IMR-90 (cell line): ENCODE data around the gene PCDHGC4. TPM values are rescaled to one million over a fixed set of nuclear protein-coding genes. Genes with fewer than 3 reads are reported as not detected.

ENCODE experiments used
- ATAC-seq: fragments of 200-7000 bp; cut with Tn5 transposase; 2 replicates; pipeline ENCODE4 v1.9.1; 2020; ENCODE audit warnings: low read depth, mild to moderate bottlenecking, moderate library complexity
- BruUV-seq: library from RNA; stranded (reverse); fragments of 400-500 nt; replicated peaks from 2 replicates; lab custom pipeline; 2021; lab: Mats Ljungman, UMichigan
- CTCF ChIA-PET: fragments of 300-600 bp; formaldehyde crosslinking; extraction: SDS; loops from one replicate; lab custom pipeline; 2021; ENCODE audit warnings: antibody characterized with exemption; lab: Yijun Ruan, JAX
- POLR2A ChIA-PET: fragments of 300-600 bp; sonication (Branson Sonifier 250); formaldehyde crosslinking; loops from one replicate; lab custom pipeline; 2022; ENCODE audit warnings: antibody characterized with exemption; ENCODE audit not compliant: unreplicated experiment; lab: Charles Lee
- DNase-seq: peaks from one replicate; pipeline ENCODE4 v3.0.0; 2013
- H2AFZ ChIP-seq: replicated peaks from 2 replicates; pipeline ENCODE3; 2013; ENCODE audit warnings: low read length, mild to moderate bottlenecking; ENCODE audit not compliant: poor library complexity
- H2AK5ac ChIP-seq: 2 replicates; pipeline ENCODE4 v1.6.1; 2013; ENCODE audit warnings: low read depth, low read length, inconsistent platforms
- H2AK9ac ChIP-seq: replicated peaks from 2 replicates; pipeline ENCODE3; 2013; ENCODE audit warnings: mild to moderate bottlenecking, low read depth, low read length, moderate library complexity; ENCODE audit not compliant: poor library complexity
- H2BK120ac ChIP-seq: 2 replicates; pipeline ENCODE4 v1.6.1; 2013; ENCODE audit warnings: low read depth, low read length, inconsistent platforms
- H2BK15ac ChIP-seq: 3 replicates; pipeline ENCODE4 v1.6.1; 2013; ENCODE audit warnings: low read depth, low read length, inconsistent platforms
- H2BK20ac ChIP-seq: 2 replicates; pipeline ENCODE4 v1.6.1; 2013; ENCODE audit warnings: low read depth, mild to moderate bottlenecking, inconsistent platforms, low read length, moderate library complexity
- H2BK5ac ChIP-seq: 2 replicates; pipeline ENCODE4 v1.6.1; 2013; ENCODE audit warnings: mild to moderate bottlenecking, low read depth, low read length, inconsistent platforms; ENCODE audit not compliant: poor library complexity, severe bottlenecking
- H3K14ac ChIP-seq: replicated peaks from 2 replicates; pipeline ENCODE4 v1.6.1; 2013; ENCODE audit warnings: low read depth, low read length, inconsistent platforms
- H3K18ac ChIP-seq: 2 replicates; pipeline ENCODE4 v1.6.1; 2013; ENCODE audit warnings: low read depth, low read length, control low read depth
- H3K23ac ChIP-seq: 2 replicates; pipeline ENCODE4 v1.6.1; 2013; ENCODE audit warnings: low read depth, low read length, inconsistent platforms
- H3K27ac ChIP-seq: 2 replicates; pipeline ENCODE4 v1.5.1; 2013; ENCODE audit warnings: mild to moderate bottlenecking, control low read depth, low read length; ENCODE audit not compliant: insufficient read depth
- H3K27me3 ChIP-seq: 2 replicates; pipeline ENCODE4 v1.6.1; 2013; ENCODE audit warnings: low read length; ENCODE audit not compliant: control insufficient read depth, insufficient read depth
- H3K36me3 ChIP-seq: 2 replicates; pipeline ENCODE4 v1.6.1; 2013; ENCODE audit warnings: low read length, mixed read lengths; ENCODE audit not compliant: control insufficient read depth, insufficient read depth
- H3K4ac ChIP-seq: 2 replicates; pipeline ENCODE4 v1.6.1; 2013; ENCODE audit warnings: low read depth, low read length, inconsistent platforms
- H3K4me1 ChIP-seq: 2 replicates; pipeline ENCODE4 v1.6.1; 2013; ENCODE audit warnings: low read length, mixed read lengths; ENCODE audit not compliant: control insufficient read depth, insufficient read depth
- H3K4me2 ChIP-seq: 2 replicates; pipeline ENCODE4 v1.6.1; 2013; ENCODE audit warnings: low read depth, mild to moderate bottlenecking, control low read depth, low read length, moderate library complexity
- H3K4me3 ChIP-seq: 2 replicates; pipeline ENCODE4 v1.5.1; 2013; ENCODE audit warnings: low read depth, mild to moderate bottlenecking, control low read depth, low read length, moderate library complexity; ENCODE audit not compliant: insufficient read depth
- H3K56ac ChIP-seq: 2 replicates; pipeline ENCODE4 v1.6.1; 2013; ENCODE audit warnings: low read length, inconsistent platforms; ENCODE audit not compliant: insufficient read depth; ENCODE audit errors: extremely low read depth
- H3K79me1 ChIP-seq, 2 experiments: 2 replicates each; pipeline ENCODE4 v1.6.1; 2013; ENCODE audit warnings: low read length in 2 of 2, inconsistent platforms in 1 of 2, low read depth in 1 of 2
- H3K9ac ChIP-seq: 2 replicates; pipeline ENCODE4 v1.6.1; 2013; ENCODE audit warnings: low read depth, low read length, control low read depth
- H3K9me1 ChIP-seq: 2 replicates; pipeline ENCODE4 v1.6.1; 2013; ENCODE audit warnings: low read length, inconsistent platforms; ENCODE audit not compliant: insufficient read depth
- H3K9me3 ChIP-seq: 2 replicates; pipeline ENCODE4 v1.6.1; 2013; ENCODE audit warnings: low read length; ENCODE audit not compliant: control insufficient read depth, insufficient read depth
- H4K20me1 ChIP-seq: 2 replicates; pipeline ENCODE4 v1.6.1; 2013; ENCODE audit warnings: low read length, inconsistent platforms; ENCODE audit not compliant: insufficient read depth
- H4K5ac ChIP-seq: 2 replicates; pipeline ENCODE4 v1.6.1; 2013; ENCODE audit warnings: mild to moderate bottlenecking, low read depth, low read length, control low read depth
- H4K8ac ChIP-seq, 2 experiments: 2 replicates each; pipeline ENCODE4 v1.6.1; 2013; ENCODE audit warnings: low read depth in 2 of 2, low read length in 2 of 2, control low read depth in 1 of 2, inconsistent platforms in 1 of 2
- H4K91ac ChIP-seq: 2 replicates; pipeline ENCODE4 v1.6.1; 2013; ENCODE audit warnings: low read depth, low read length, inconsistent platforms; ENCODE audit not compliant: insufficient read depth
- BHLHE40 ChIP-seq: fragments of 150-350 bp; IDR thresholded peaks from 2 replicates; pipeline ENCODE4 v1.6.1; 2016; ENCODE audit warnings: mild to moderate bottlenecking, low read depth, low read length
- CEBPB ChIP-seq: IDR thresholded peaks from 2 replicates; pipeline ENCODE4 v1.6.1; 2012; ENCODE audit warnings: low read depth, low read length, improper control_type of control experiment
- CHD1 ChIP-seq: IDR thresholded peaks from 2 replicates; pipeline ENCODE4 v1.6.1; 2012; ENCODE audit warnings: low read depth, low read length, improper control_type of control experiment
- FOS ChIP-seq: fragments of 150-350 bp; IDR thresholded peaks from 2 replicates; pipeline ENCODE4 v1.6.1; 2016; ENCODE audit warnings: low read depth, low read length
- MAFK ChIP-seq: IDR thresholded peaks from 2 replicates; pipeline ENCODE4 v1.6.1; 2012; ENCODE audit warnings: low read depth, low read length, improper control_type of control experiment
- MAZ ChIP-seq: IDR thresholded peaks from 2 replicates; pipeline ENCODE4 v1.6.1; 2012; ENCODE audit warnings: low read depth, mild to moderate bottlenecking, low read length, improper control_type of control experiment, moderate library complexity, borderline replicate concordance
- MXI1 ChIP-seq: IDR thresholded peaks from 2 replicates; pipeline ENCODE4 v1.6.1; 2012; ENCODE audit warnings: low read depth, mild to moderate bottlenecking, low read length, moderate library complexity, borderline replicate concordance
- NFE2L2 ChIP-seq: fragments of 150-350 bp; IDR thresholded peaks from 2 replicates; pipeline ENCODE4 v1.6.1; 2016; ENCODE audit warnings: low read depth, mild to moderate bottlenecking, low read length
- POLR2A ChIP-seq: IDR thresholded peaks from 2 replicates; pipeline ENCODE4 v1.6.1; 2012; ENCODE audit warnings: mild to moderate bottlenecking, low read depth, low read length
- RAD21 ChIP-seq: IDR thresholded peaks from 2 replicates; pipeline ENCODE4 v1.6.1; 2012; ENCODE audit warnings: low read length, improper control_type of control experiment
- RCOR1 ChIP-seq: IDR thresholded peaks from 2 replicates; pipeline ENCODE4 v1.6.1; 2012; ENCODE audit warnings: mild to moderate bottlenecking, low read length, improper control_type of control experiment; ENCODE audit not compliant: insufficient replicate concordance
- RFX5 ChIP-seq: IDR thresholded peaks from 2 replicates; pipeline ENCODE4 v1.8.0; 2012; ENCODE audit warnings: low read depth, mild to moderate bottlenecking, low read length, moderate library complexity
- SMC3 ChIP-seq: fragments of 150-350 bp; IDR thresholded peaks from 2 replicates; pipeline ENCODE4 v1.6.1; 2016; ENCODE audit warnings: low read depth, mild to moderate bottlenecking, antibody characterized with exemption, low read length, moderate library complexity
- WGBS, 2 experiments: methylation state at CpG; one replicate each; pipeline versions ENCODE4 v1.1.5 to v1.1.7; 2013; ENCODE audit warnings: missing lambda C conversion rate in 2 of 2; ENCODE audit not compliant: insufficient read length in 1 of 2; ENCODE audit errors: extremely low coverage in 2 of 2; 5-methylcytosine and 5-hydroxymethylcytosine counted together
- dilution Hi-C: fragments of 300-500 bp; cut with HindIII; formaldehyde crosslinking; loops from one replicate; pipeline ENCODE4 v1.14.3; 2018; ENCODE audit warnings: low sequenced_read_pairs; ENCODE audit not compliant: unreplicated experiment
- in situ Hi-C: fragments of 300-500 bp; cut with MboI; formaldehyde crosslinking; loops from 3 replicates; pipeline ENCODE4 v1.14.3; 2019; ENCODE audit warnings: low sequenced_read_pairs, inconsistent platforms, mixed read lengths
- intact Hi-C: fragments of 100-400 bp; cut with micrococcal nuclease; formaldehyde crosslinking; loops from 2 replicates; pipeline ENCODE4 v1.10.0; 2022
- polyA plus RNA-seq, 3 experiments: library from polyadenylated mRNA; depleted of rRNA; stranded (reverse); fragments of >200 nt; gene quantifications; 2 replicates each; pipeline ENCODE4 v1.2.3, GENCODE V29; 2012; ENCODE audit warnings: low replicate concordance in 1 of 3
- total RNA-seq: library from RNA; depleted of rRNA; stranded (reverse); fragments of >200 nt; gene quantifications from 2 replicates; pipeline ENCODE4 v1.2.3, GENCODE V29; 2012
- TF ChIP-seq, protein P1 (sequence below): conservative IDR thresholded peaks from 2 replicates; pipeline ENCODE4 v1.5.1; 2012; ENCODE audit warnings: mild to moderate bottlenecking, low read depth, low read length, improper control_type of control experiment
- TF ChIP-seq, protein P2 (sequence below): fragments of 150-350 bp; IDR thresholded peaks from 2 replicates; pipeline ENCODE4 v1.6.1; 2016; ENCODE audit warnings: low read depth, mild to moderate bottlenecking, low read length, moderate library complexity, borderline replicate concordance

The PCDHGC4 gene
- total and polyA plus RNA-seq, 2 of the 4 experiments (the other 2 are of a cell fraction): 0.65 to 1.6 TPM

DNA sequence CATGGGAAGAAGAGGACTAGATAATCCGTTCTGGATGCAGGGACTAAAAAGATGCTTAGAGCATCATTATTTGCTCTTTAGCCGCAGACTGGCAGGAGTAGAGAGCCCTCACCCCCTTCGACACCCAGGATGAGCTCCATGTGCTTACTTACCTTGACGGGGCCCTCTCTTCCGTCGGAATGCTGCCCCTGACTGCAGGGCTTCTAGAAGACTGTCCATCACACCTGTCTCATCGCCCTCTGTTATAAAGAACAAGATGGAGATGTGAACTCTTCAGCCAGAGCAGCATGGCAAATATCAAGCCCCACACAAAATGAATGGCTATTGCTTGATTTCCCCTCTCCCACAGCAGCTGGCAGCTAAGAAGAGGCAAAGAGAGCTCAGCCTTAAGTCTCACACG lies 39.2 kb downstream of the PCDHGC4 start:
- no peak overlapping the region; the same call in 1 of the 2 replicates for H3K18ac ChIP-seq
- no peak overlapping the region for H3K4me3 ChIP-seq
- no TSS peak for BruUV-seq
- dilution Hi-C loops (no loop called here), intact Hi-C loops (loop anchor here (1.0 to 2.0 kb wide), 5 partner anchors 33 to 111 kb away; partner anchors contain the start of genes PCDHGA12, PCDHGB7 and PCDHGC3), in situ Hi-C loops (loop anchor here (5.0 kb wide), 1 partner anchor 47 kb away; the partner anchor contains the start of gene PCDHGC3)
- H2AK9ac ChIP-seq: no peak overlapping the region
- H3K9me3 ChIP-seq: no peaks in the 10 kb centered on the region
- H3K4ac ChIP-seq: peak overlapping the region; percentile 49
- no peak overlapping the region for H2AFZ ChIP-seq
- H4K91ac ChIP-seq: peak overlapping the region; percentile 23; the same call in 1 of the 2 replicates
- H4K5ac ChIP-seq: 0 out of 2 replicates have a peak overlapping the region, but pooled peaks have one; percentile 19
- H2BK120ac ChIP-seq: peak overlapping the region; percentile 17
- POLR2A ChIA-PET: no interaction called here
- peak overlapping the region; percentile 10; the same call in 1 of the 2 replicates for H3K14ac ChIP-seq
- CTCF ChIA-PET: interaction anchor here (0.6 to 3.8 kb wide), 16 partner anchors 10 to 204 kb away, joined by 3 to 24 read pairs (median 5); partner anchors contain the start of genes PCDHGA10, PCDHGA11, PCDHGB7 and PCDHGC5
- peak overlapping the region in 1 of 2 experiments; percentile 47; a peak in 1 of 4 replicates for H4K8ac ChIP-seq
- H2BK20ac ChIP-seq: peak overlapping the region; percentile 18; the same call in 1 of the 2 replicates
- no peak overlapping the region for H3K23ac ChIP-seq
- H3K9ac ChIP-seq: no peak overlapping the region
- no peak overlapping the region for H2BK5ac ChIP-seq
- peaks cover 3 to 29% of the 10 kb centered on the region in 2 experiments; a peak in 3 of 4 replicates for H3K79me1 ChIP-seq
- no CpG with 5 or more reads among the region's 8 CpGs for WGBS, 2 experiments
- no peaks in the 10 kb centered on the region for H3K27me3 ChIP-seq
- H3K56ac ChIP-seq: no peak overlapping the region
- peak overlapping the region; percentile 53; the same call in 1 of the 2 replicates for H2AK5ac ChIP-seq
- H4K20me1 ChIP-seq: no peaks in the 10 kb centered on the region
- ATAC-seq (no peak), DNase-seq (no peak)
- H2BK15ac ChIP-seq: peak overlapping the region; percentile 9; the same call in 1 of the 3 replicates
- H3K27ac ChIP-seq: peak overlapping the region; percentile 19; the same call in 1 of the 2 replicates
- peaks cover 32% of the 10 kb centered on the region for H3K4me1 ChIP-seq
- peaks cover 14% of the 10 kb centered on the region for H3K9me1 ChIP-seq
- no peak overlapping the region; the same call in 1 of the 2 replicates for H3K4me2 ChIP-seq
- no peaks in the 10 kb centered on the region; the same call in none of the 2 replicates for H3K36me3 ChIP-seq
- TF ChIP-seq RFX5 (no peak), RAD21 (no peak), MXI1 (no peak), BHLHE40 (no peak), NFE2L2 (no peak), CEBPB (no peak), CHD1 (no peak), FOS (no peak), POLR2A (no peak), RCOR1 (no peak), MAFK (no peak), SMC3 (no peak), MAZ (no peak)
- TF ChIP-seq, protein P1, sequence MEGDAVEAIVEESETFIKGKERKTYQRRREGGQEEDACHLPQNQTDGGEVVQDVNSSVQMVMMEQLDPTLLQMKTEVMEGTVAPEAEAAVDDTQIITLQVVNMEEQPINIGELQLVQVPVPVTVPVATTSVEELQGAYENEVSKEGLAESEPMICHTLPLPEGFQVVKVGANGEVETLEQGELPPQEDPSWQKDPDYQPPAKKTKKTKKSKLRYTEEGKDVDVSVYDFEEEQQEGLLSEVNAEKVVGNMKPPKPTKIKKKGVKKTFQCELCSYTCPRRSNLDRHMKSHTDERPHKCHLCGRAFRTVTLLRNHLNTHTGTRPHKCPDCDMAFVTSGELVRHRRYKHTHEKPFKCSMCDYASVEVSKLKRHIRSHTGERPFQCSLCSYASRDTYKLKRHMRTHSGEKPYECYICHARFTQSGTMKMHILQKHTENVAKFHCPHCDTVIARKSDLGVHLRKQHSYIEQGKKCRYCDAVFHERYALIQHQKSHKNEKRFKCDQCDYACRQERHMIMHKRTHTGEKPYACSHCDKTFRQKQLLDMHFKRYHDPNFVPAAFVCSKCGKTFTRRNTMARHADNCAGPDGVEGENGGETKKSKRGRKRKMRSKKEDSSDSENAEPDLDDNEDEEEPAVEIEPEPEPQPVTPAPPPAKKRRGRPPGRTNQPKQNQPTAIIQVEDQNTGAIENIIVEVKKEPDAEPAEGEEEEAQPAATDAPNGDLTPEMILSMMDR: no peak
- TF ChIP-seq, protein P2, sequence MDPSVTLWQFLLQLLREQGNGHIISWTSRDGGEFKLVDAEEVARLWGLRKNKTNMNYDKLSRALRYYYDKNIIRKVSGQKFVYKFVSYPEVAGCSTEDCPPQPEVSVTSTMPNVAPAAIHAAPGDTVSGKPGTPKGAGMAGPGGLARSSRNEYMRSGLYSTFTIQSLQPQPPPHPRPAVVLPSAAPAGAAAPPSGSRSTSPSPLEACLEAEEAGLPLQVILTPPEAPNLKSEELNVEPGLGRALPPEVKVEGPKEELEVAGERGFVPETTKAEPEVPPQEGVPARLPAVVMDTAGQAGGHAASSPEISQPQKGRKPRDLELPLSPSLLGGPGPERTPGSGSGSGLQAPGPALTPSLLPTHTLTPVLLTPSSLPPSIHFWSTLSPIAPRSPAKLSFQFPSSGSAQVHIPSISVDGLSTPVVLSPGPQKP: no peak
